ENCODE data around the gene AURKA. TPM values are rescaled to one million over a fixed set of nuclear protein-coding genes. Genes with fewer than 3 reads are reported as not detected.

AURKA gene
- total RNA-seq, 1 donor from 2014 or later, result 12.4 TPM

DNA sequence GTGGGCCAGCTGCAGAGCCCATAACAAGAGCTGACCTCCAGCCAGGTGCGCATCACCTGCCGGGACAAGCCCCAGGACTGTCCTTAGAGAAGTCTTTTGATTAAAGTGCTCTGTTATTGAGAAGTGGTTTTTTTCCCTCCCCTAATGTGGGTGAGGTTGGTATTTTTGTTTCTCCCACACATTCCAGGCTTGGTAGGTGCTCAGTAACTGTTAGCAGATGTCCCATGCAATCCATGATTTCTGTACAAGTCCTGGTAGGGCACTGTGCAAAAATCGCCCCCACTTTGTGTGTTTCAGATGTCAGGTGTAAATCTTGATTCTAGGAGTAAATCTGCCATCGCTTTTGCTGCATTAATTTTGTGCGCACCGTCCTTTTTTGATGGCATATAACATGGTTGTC, 28.5 kb downstream of the AURKA start:
- DNase-seq, result no peak
- Mint-ChIP-seq H3K4me3 (ENCODE audit: unreplicated experiment) (no peak overlapping the region), H3K36me3 (ENCODE audit: unreplicated experiment) (peaks cover 6% of the 10 kb centered on the region), H3K4me1 (ENCODE audit: low read depth, unreplicated experiment) (peaks cover 20% of the 10 kb centered on the region), H3K27me3 (ENCODE audit: unreplicated experiment) (peaks cover 10% of the 10 kb centered on the region), H3K9me3 (ENCODE audit: unreplicated experiment) (peaks cover 3% of the 10 kb centered on the region), H3K27ac (ENCODE audit: unreplicated experiment) (no peak overlapping the region)
- no peak for TF ChIP-seq CTCF (IDR thresholded peaks at IDR 0.05; ENCODE audit: partially characterized antibody, unreplicated experiment)

GRCh38 chr20:56362833-56363413, 29.1 kb downstream of the AURKA start:
- Mint-ChIP-seq H3K27ac (ENCODE audit: unreplicated experiment) (no peak overlapping the region), H3K27me3 (ENCODE audit: unreplicated experiment) (peaks cover 9% of the 10 kb centered on the region), H3K4me1 (ENCODE audit: low read depth, unreplicated experiment) (peaks cover 18% of the 10 kb centered on the region), H3K9me3 (ENCODE audit: unreplicated experiment) (peaks cover 3% of the 10 kb centered on the region), H3K36me3 (ENCODE audit: unreplicated experiment) (peaks cover 6% of the 10 kb centered on the region), H3K4me3 (ENCODE audit: unreplicated experiment) (no peak overlapping the region)
- peak; percentile 38 for DNase-seq
- no peak for TF ChIP-seq CTCF (IDR thresholded peaks at IDR 0.05; ENCODE audit: partially characterized antibody, unreplicated experiment)

DNA sequence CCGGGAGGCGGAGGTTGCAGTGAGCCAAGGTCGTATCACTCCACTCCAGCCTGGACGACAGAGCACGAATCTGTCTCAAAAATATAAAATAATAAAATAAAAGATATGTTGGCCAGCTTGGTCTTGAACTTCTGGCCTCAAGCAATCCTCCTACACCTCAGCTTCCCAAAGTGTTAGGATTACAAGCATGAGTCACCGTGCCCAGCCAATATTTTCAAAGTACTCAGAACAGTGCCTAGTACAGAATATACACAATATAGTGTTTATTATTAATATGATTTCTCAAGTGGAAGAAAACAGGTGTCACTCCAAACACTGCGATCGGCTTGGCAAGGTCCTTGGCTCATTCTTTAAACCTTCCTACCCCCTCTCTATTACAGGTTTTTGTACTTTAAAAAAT, 30.1 kb downstream of the AURKA start:
- Mint-ChIP-seq H3K4me1 (ENCODE audit: low read depth, unreplicated experiment) (peaks cover 18% of the 10 kb centered on the region), H3K4me3 (ENCODE audit: unreplicated experiment) (no peak overlapping the region), H3K36me3 (ENCODE audit: unreplicated experiment) (peaks cover 3% of the 10 kb centered on the region), H3K27me3 (ENCODE audit: unreplicated experiment) (peaks cover 9% of the 10 kb centered on the region), H3K9me3 (ENCODE audit: unreplicated experiment) (peaks cover 3% of the 10 kb centered on the region), H3K27ac (ENCODE audit: unreplicated experiment) (no peak overlapping the region)
- no peak for TF ChIP-seq CTCF (IDR thresholded peaks at IDR 0.05; ENCODE audit: partially characterized antibody, unreplicated experiment)
- DNase-seq, result no peak

- H3K4me3 Mint-ChIP-seq (ENCODE audit: unreplicated experiment), result peak overlapping the region; percentile 95
- peak overlapping the region; percentile 93 for H3K27ac Mint-ChIP-seq (ENCODE audit: unreplicated experiment)
- no peaks in the 10 kb centered on the region for H3K36me3 Mint-ChIP-seq (ENCODE audit: unreplicated experiment)
- DNase-seq, result no peak
- peaks cover 3% of the 10 kb centered on the region for H3K9me3 Mint-ChIP-seq (ENCODE audit: unreplicated experiment)
- H3K4me1 Mint-ChIP-seq (ENCODE audit: low read depth, unreplicated experiment), result peaks cover 18% of the 10 kb centered on the region
- H3K27me3 Mint-ChIP-seq (ENCODE audit: unreplicated experiment), result peaks cover 9% of the 10 kb centered on the region
- TF ChIP-seq CTCF (IDR thresholded peaks at IDR 0.05; ENCODE audit: partially characterized antibody, unreplicated experiment), result no peak
These were observed 31.2 kb downstream of the AURKA start for GRCh38 chr20:56360908-56361205.

- H3K27me3 Mint-ChIP-seq (ENCODE audit: unreplicated experiment), result peaks cover 9% of the 10 kb centered on the region
- peaks cover 18% of the 10 kb centered on the region for H3K4me1 Mint-ChIP-seq (ENCODE audit: low read depth, unreplicated experiment)
- H3K4me3 Mint-ChIP-seq (ENCODE audit: unreplicated experiment), result peak overlapping the region; percentile 95
- peak overlapping the region; percentile 93 for H3K27ac Mint-ChIP-seq (ENCODE audit: unreplicated experiment)
- H3K9me3 Mint-ChIP-seq (ENCODE audit: unreplicated experiment), result peaks cover 3% of the 10 kb centered on the region
- DNase-seq, result no peak
- no peaks in the 10 kb centered on the region for H3K36me3 Mint-ChIP-seq (ENCODE audit: unreplicated experiment)
- TF ChIP-seq CTCF (IDR thresholded peaks at IDR 0.05; ENCODE audit: partially characterized antibody, unreplicated experiment), result no peak
These were observed 31.7 kb downstream of the AURKA start for GRCh38 chr20:56360133-56360907.
